Tibial nerve (tissue), 3 donors: Measurements from ENCODE around the gene MTRFR.

ENCODE experiments used
- POLR2A ChIP-seq, 2 donors: fragments of 450-650 bp; IDR thresholded peaks; one replicate each; pipeline ENCODE4 v1.6.1; 2017; ENCODE audit warnings: antibody characterized with exemption in 2 of 2, mild to moderate bottlenecking in 2 of 2, moderate library complexity in 2 of 2
- TF ChIP-seq, protein P1 (sequence below), 5 experiments: fragments of 200-600 bp in 3 of 5; fragments of 450-650 bp in 2 of 5; sonication (generic) in 3 of 5; IDR thresholded peaks; one replicate each; pipeline ENCODE4 v1.5.1; 2016 to 2019; ENCODE audit warnings: antibody characterized with exemption in 5 of 5, mild to moderate bottlenecking in 3 of 5, moderate library complexity in 2 of 5

GRCh38 chr12:123260081-123260480 is 26.8 kb downstream of the MTRFR start:
- no peak for TF ChIP-seq POLR2A (IDR thresholded peaks at IDR 0.05)
- TF ChIP-seq, protein P1, sequence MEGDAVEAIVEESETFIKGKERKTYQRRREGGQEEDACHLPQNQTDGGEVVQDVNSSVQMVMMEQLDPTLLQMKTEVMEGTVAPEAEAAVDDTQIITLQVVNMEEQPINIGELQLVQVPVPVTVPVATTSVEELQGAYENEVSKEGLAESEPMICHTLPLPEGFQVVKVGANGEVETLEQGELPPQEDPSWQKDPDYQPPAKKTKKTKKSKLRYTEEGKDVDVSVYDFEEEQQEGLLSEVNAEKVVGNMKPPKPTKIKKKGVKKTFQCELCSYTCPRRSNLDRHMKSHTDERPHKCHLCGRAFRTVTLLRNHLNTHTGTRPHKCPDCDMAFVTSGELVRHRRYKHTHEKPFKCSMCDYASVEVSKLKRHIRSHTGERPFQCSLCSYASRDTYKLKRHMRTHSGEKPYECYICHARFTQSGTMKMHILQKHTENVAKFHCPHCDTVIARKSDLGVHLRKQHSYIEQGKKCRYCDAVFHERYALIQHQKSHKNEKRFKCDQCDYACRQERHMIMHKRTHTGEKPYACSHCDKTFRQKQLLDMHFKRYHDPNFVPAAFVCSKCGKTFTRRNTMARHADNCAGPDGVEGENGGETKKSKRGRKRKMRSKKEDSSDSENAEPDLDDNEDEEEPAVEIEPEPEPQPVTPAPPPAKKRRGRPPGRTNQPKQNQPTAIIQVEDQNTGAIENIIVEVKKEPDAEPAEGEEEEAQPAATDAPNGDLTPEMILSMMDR (IDR thresholded peaks at IDR 0.05): no peak
